SK-N-MC (cell line): ENCODE data around the gene EPG5.

Experiments used
- EZH2 ChIP-seq: fragments of 200-600 bp; sonication (generic); IDR thresholded peaks from one replicate; pipeline ENCODE4 v1.6.1; 2017; ENCODE audit warnings: antibody characterized with exemption
- POLR2AphosphoS5 ChIP-seq: IDR thresholded peaks from 2 replicates; pipeline ENCODE4 v1.6.1; 2012; ENCODE audit warnings: mild to moderate bottlenecking, low read depth, low read length, borderline replicate concordance

DNA sequence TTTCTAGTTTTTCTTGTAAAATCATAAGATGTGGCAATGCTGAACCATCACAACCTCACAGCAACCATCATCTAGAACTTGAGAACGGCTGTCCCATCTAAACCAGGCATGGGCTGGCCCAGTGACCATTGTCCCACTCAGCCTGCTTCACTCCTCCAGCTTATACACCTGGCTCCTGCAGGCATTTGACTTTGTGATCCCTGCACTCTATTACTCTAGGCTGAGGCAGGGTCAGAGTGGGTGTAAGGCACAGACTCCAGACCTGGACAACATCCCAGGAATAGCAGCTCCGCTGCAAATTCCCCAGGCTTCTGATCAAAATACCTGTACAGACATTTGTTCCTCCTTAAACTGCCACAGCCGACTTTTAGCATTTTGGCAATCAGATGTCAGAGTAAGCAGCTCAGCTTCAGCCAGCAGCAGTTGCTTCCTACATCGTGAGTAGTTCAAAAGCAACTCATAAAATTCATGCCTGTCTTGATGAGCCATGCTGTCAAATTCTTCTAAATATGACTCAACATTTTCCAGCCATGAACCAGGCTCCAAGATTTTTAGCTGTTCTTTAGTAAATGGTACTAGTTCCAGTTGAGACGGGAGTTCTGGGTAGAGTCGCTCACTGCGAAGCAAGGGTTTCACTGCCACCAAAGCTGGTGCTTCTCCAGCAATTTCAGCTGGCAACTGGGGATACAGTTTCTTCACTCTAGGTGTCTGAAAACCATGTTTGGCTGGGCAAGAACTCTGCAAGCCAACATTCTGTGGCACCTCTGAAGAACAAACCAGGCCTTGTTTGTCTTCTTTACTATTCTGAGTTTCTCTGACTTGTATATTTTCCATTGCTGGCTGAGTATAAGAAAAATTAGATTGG, 12.8 kb downstream of the EPG5 start:
- no peak for TF ChIP-seq EZH2
- TF ChIP-seq POLR2AphosphoS5: no peak
